Rectal smooth muscle tissue (tissue), 1 donor: ENCODE data around the gene MUC5AC.
"Not testable (repeated sequence)": the region's sequence is repeated elsewhere in the genome, so short reads cannot be mapped to it uniquely, and the experiment has no call there.

ENCODE experiments used
- H3K27ac ChIP-seq: one replicate; pipeline ENCODE4 v1.7.0; 2013; ENCODE audit warnings: low read depth, low read length, inconsistent platforms
- H3K27me3 ChIP-seq: one replicate; pipeline ENCODE4 v1.7.0; 2013; ENCODE audit warnings: low read length; ENCODE audit not compliant: control insufficient read depth, insufficient read depth
- H3K36me3 ChIP-seq: one replicate; pipeline ENCODE4 v1.7.0; 2013; ENCODE audit warnings: low read length; ENCODE audit not compliant: control insufficient read depth, insufficient read depth
- H3K4me1 ChIP-seq: one replicate; pipeline ENCODE4 v1.7.0; 2013; ENCODE audit warnings: low read length; ENCODE audit not compliant: control insufficient read depth, insufficient read depth
- H3K4me3 ChIP-seq: one replicate; pipeline ENCODE4 v1.7.0; 2013; ENCODE audit warnings: low read length
- H3K9ac ChIP-seq: one replicate; pipeline ENCODE4 v1.7.0; 2013; ENCODE audit warnings: low read length

MUC5AC gene

DNA sequence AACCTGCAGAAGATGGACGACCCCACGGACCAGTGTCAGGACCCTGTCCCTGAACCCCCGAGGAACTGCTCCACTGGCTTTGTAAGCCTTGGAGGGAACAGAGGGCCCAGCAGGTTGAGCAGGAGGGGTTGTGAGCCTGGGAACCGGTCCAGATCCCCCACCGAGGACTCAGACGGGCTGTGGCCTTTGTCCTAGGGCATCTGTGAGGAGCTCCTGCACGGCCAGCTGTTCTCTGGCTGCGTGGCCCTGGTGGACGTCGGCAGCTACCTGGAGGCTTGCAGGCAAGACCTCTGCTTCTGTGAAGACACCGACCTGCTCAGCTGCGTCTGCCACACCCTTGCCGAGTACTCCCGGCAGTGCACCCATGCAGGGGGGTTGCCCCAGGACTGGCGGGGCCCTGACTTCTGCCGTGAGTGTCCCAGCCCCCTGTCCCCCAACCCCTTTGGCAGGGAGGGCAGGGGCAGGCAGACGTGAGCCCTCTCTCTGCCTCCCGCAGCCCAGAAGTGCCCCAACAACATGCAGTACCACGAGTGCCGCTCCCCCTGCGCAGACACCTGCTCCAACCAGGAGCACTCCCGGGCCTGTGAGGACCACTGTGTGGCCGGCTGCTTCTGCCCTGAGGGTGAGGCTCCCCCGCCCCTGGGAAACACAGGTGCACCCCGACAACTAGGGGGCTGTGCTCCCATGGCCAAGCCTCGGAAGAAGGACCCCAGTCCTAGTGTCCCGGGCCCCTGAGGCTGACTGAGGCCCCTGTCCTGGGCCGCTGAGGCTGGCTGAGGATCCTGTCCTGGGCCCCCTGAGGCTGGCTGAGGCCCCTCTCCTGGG is 6.4 kb downstream of the MUC5AC start:
- Histone ChIP-seq H3K9ac (no peak overlapping the region), H3K36me3 (no peaks in the 10 kb centered on the region), H3K4me3 (no peak overlapping the region), H3K4me1 (no peaks in the 10 kb centered on the region), H3K27ac (no peak overlapping the region), H3K27me3 (no peaks in the 10 kb centered on the region)

DNA sequence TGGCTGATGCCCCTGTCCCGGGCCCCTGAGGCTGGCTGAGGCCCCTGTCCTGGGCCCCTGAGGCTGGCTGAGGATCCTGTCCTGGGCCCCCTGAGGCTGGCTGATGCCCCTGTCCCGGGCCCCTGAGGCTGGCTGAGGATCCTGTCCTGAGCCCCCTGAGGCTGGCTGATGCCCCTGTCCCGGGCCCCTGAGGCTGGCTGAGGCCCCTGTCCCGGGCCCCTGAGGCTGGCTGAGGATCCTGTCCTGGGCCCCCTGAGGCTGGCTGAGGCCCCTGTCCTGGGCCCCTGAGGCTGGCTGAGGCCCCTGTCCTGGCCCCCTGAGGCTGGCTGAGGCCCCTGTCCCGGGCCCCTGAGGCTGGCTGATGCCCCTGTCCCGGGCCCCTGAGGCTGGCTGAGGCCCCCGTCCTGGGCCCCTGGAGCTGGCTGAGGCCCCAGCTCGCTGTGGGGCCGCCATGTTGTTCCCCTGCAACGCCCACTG is 7.1 kb downstream of the MUC5AC start:
- not testable (repeated sequence) for H3K27ac ChIP-seq, H3K9ac ChIP-seq, H3K36me3 ChIP-seq, H3K4me3 ChIP-seq, H3K27me3 ChIP-seq, H3K4me1 ChIP-seq

DNA sequence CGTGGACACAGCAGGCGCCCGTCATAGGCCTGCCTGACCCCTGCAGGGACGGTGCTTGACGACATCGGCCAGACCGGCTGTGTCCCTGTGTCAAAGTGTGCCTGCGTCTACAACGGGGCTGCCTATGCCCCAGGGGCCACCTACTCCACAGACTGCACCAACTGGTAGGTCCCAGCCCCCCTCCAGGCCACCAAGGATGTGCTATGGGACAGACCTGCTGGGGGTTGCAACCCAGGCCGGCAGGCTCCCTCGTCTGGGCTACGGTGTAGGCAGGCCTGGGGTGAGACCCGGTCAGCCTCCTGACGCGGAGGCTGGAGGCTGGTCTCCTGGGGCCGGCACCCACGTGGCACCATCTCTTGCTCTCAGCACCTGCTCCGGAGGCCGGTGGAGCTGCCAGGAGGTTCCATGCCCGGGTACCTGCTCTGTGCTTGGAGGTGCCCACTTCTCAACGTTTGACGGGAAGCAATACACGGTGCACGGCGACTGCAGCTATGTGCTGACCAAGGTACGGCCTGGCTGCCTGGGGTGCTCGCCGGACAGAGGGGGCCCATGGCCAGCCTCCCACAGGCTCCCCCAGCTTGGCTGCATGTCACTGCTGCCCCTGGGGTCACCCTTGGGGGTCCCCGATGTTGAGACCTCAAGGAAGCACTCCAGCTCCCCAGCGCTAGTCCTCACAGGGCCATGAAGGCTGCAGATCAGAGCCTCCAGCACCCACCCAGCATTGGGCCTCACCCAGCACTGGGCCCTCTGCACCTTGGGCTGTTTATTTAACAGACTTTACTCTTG is 7.7 kb downstream of the MUC5AC start:
- Histone ChIP-seq H3K4me1 (no peaks in the 10 kb centered on the region), H3K27me3 (no peaks in the 10 kb centered on the region), H3K4me3 (no peak overlapping the region), H3K36me3 (no peaks in the 10 kb centered on the region), H3K27ac (no peak overlapping the region), H3K9ac (no peak overlapping the region)

DNA sequence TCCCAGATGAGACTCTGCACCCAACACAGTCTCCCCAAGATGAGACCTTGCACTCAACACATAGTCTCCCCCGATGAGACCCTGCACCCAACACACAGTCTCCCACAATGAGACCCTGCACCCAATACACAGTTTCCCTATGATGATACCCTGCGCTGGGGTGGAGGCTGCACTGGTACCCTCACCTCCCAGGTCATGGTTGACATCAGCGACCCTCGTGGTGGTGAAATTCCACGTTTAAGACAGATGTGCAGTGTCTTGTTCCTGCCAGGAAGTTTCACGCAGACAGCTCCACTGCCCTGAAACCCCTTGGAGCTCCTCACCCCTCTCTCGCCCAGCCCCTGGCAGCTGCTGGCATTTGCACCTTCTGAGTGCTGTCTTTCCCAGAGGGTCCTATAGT is 9.5 kb downstream of the MUC5AC start:
- no peaks in the 10 kb centered on the region for H3K36me3 ChIP-seq
- no peaks in the 10 kb centered on the region for H3K27me3 ChIP-seq
- H3K27ac ChIP-seq, result no peak overlapping the region
- H3K4me3 ChIP-seq, result no peak overlapping the region
- no peaks in the 10 kb centered on the region for H3K4me1 ChIP-seq
- H3K9ac ChIP-seq, result no peak overlapping the region

- Histone ChIP-seq H3K27me3 (no peaks in the 10 kb centered on the region), H3K4me1 (no peaks in the 10 kb centered on the region), H3K36me3 (no peaks in the 10 kb centered on the region), H3K9ac (no peak overlapping the region), H3K27ac (no peak overlapping the region), H3K4me3 (no peak overlapping the region)
These were observed 10.0 kb downstream of the MUC5AC start for GRCh38 chr11:1167751-1168231.

DNA sequence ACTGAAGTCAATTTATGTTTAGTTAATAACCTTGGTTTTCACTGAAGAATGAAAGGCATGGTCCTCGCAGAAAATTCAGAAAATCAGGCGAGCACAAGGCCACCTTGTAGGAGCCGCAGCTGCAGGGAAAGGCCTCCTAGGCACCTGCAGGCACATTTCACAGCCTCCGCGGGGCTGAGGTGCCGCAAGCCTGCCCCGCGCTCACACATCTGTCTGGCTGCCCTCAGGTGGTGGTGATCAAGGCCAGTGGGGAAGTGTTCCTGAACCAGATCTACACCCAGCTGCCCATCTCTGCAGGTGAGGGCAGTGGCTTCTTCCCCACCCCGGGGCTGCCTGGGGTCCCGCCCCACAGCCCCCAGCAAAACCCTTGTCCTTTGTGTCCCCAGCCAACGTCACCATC is 10.5 kb downstream of the MUC5AC start:
- Histone ChIP-seq H3K27ac (no peak overlapping the region), H3K27me3 (no peaks in the 10 kb centered on the region), H3K4me1 (no peaks in the 10 kb centered on the region), H3K4me3 (no peak overlapping the region), H3K9ac (no peak overlapping the region), H3K36me3 (no peaks in the 10 kb centered on the region)

DNA sequence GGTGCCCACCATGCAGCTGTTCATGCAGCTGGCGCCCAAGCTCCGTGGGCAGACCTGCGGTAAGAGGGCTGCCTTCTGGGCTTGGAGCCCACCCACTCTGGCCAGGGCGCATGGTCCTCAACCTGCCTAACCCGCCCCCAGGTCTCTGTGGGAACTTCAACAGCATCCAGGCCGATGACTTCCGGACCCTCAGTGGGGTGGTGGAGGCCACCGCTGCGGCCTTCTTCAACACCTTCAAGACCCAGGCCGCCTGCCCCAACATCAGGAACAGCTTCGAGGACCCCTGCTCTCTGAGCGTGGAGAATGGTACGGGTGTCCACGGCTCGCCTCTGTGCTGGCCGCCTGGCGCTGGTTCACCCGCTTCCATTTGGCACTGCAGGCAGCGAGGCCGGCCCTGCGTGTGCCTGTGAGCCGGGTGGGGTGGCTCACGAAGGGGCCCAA is 11.0 kb downstream of the MUC5AC start:
- Histone ChIP-seq H3K4me1 (no peaks in the 10 kb centered on the region), H3K4me3 (no peak overlapping the region), H3K9ac (no peak overlapping the region), H3K36me3 (no peaks in the 10 kb centered on the region), H3K27ac (no peak overlapping the region), H3K27me3 (no peaks in the 10 kb centered on the region)

GRCh38 chr11:1171223-1171984 is 13.7 kb downstream of the MUC5AC start:
- Histone ChIP-seq H3K4me3 (no peak overlapping the region), H3K9ac (no peak overlapping the region), H3K36me3 (no peaks in the 10 kb centered on the region), H3K27ac (no peak overlapping the region), H3K4me1 (no peaks in the 10 kb centered on the region), H3K27me3 (no peaks in the 10 kb centered on the region)

- no peaks in the 10 kb centered on the region for H3K27me3 ChIP-seq
- H3K9ac ChIP-seq, result no peak overlapping the region
- H3K4me3 ChIP-seq, result no peak overlapping the region
- H3K4me1 ChIP-seq, result no peaks in the 10 kb centered on the region
- H3K36me3 ChIP-seq, result no peaks in the 10 kb centered on the region
- no peak overlapping the region for H3K27ac ChIP-seq
These were observed 14.4 kb downstream of the MUC5AC start for GRCh38 chr11:1171985-1172728.

DNA sequence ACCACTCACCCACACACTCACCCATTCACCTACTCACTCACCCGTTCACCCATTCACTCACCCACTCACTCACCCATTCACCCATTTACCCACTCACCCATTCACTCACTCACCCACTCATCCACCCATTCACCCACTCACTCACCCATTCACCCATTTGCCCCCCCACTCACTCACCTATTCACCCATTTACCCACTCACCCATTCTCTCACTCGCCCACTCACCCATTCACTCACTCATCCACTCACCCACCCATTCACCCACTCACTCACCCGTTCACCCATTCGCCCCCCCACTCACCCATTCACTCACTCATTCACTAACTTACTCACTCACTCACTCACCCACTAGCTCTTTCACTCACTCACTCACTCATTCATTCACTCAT is 15.0 kb downstream of the MUC5AC start:
- H3K27ac ChIP-seq, result no peak overlapping the region
- no peak overlapping the region for H3K9ac ChIP-seq
- no peak overlapping the region for H3K4me3 ChIP-seq
- H3K4me1 ChIP-seq, result no peaks in the 10 kb centered on the region
- no peaks in the 10 kb centered on the region for H3K36me3 ChIP-seq
- H3K27me3 ChIP-seq, result no peaks in the 10 kb centered on the region

- H3K36me3 ChIP-seq, H3K27ac ChIP-seq, H3K4me3 ChIP-seq, H3K27me3 ChIP-seq, H3K9ac ChIP-seq, H3K4me1 ChIP-seq: not testable (repeated sequence)
These were observed 15.6 kb downstream of the MUC5AC start for GRCh38 chr11:1173396-1173795.
